GM12801 (cell line): ENCODE results near the gene DSCAML1.

Experiments
- TF ChIP-seq, protein P1 (sequence below): IDR thresholded peaks from one replicate; pipeline ENCODE4 v1.5.1; 2011; ENCODE audit warnings: control low read depth; ENCODE audit not compliant: insufficient read length; ENCODE audit errors: extremely low read depth

The DSCAML1 gene

GRCh38 chr11:117823946-117824420 lies 27.0 kb upstream of the DSCAML1 start:
- TF ChIP-seq, protein P1, sequence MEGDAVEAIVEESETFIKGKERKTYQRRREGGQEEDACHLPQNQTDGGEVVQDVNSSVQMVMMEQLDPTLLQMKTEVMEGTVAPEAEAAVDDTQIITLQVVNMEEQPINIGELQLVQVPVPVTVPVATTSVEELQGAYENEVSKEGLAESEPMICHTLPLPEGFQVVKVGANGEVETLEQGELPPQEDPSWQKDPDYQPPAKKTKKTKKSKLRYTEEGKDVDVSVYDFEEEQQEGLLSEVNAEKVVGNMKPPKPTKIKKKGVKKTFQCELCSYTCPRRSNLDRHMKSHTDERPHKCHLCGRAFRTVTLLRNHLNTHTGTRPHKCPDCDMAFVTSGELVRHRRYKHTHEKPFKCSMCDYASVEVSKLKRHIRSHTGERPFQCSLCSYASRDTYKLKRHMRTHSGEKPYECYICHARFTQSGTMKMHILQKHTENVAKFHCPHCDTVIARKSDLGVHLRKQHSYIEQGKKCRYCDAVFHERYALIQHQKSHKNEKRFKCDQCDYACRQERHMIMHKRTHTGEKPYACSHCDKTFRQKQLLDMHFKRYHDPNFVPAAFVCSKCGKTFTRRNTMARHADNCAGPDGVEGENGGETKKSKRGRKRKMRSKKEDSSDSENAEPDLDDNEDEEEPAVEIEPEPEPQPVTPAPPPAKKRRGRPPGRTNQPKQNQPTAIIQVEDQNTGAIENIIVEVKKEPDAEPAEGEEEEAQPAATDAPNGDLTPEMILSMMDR = no peak

DNA sequence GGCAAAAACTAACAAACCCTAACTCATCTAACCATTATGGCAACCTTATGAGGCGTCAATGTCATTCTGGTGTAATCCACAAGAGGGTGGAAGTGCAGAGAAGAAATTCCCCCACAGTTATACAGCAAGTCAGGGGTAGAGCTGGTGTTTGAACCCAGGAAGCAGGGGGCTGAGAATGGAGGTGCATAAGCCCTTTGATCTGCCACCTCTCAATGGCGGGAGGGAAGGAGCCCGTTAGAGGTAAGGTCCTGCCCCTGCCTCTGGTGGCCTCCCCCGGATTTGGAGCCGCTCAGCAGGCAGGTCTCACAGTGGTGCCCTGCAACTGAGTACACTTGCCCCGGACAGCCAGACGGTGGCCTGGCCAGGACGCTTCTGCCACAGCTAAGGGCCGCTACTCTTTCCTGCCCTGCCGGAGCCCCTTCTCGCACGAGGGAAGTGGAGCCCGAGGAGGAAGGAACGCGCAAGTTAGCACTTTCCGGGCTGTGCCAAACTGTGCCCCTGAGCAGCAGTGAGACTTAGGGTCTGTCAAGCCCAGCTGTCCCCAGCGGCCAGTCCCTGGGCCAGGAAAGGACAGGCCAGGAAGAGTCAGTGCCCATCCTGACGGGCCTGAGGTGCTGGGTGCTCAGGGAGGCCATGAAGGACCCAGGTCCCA lies 26.4 kb upstream of the DSCAML1 start:
- TF ChIP-seq, protein P1 = no peak

- TF ChIP-seq, protein P1 = no peak
These were observed 25.3 kb upstream of the DSCAML1 start for GRCh38 chr11:117822074-117823033.

GRCh38 chr11:117821431-117821830 lies 24.4 kb upstream of the DSCAML1 start:
- TF ChIP-seq, protein P1 = no peak

DNA sequence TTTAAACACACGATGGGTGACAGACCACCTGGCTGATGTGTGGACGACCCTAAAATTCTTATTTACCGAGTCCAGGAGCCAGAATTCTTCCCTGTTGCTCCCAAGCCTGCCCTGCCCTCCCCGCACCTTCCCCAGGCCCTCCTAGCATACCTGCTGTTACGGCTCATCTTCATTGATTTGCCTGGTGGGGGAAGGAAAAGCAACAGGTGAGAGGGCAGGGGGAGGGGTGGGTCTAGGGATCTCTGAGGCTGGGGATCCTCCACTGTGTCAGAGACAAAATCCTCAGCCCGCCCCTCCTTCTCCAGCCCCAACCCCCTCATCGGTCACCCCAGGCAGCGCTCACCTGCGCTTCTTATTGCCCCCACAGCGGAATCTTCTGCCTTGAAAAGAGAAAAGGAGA lies 23.5 kb upstream of the DSCAML1 start:
- TF ChIP-seq, protein P1 = no peak

DNA sequence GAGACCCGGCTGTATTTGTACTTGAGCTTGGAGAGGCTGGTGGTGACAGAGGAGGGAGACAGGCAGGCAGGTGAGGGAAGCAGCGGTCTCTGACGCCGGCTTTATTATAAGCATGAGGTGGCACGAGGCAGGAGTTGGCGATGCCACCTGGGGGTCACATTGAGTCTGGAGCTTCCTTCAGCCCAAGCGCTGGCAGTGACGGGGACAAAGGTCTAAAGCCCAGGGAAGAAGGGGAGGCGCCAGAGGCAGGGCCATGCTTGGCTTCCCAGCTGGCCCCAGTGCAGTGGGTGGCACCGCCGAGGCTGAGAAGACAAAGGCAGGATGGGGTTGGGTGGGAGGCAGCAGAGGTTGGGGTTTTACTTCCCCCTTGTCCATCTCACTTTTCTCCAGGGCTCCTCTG lies 23.1 kb upstream of the DSCAML1 start:
- TF ChIP-seq, protein P1 = no peak
